GM21423 (cell line): ENCODE data around the gene HELZ.
A peak's percentile ranks its signal among the peaks of the same experiment; 100 is the strongest.
"Not testable (repeated sequence)": the region's sequence is repeated elsewhere in the genome, so short reads cannot be mapped to it uniquely, and the experiment has no call there.

Experiments used
- ATAC-seq: cut with Tn5 transposase; IDR thresholded peaks from one replicate; pipeline ENCODE4 v1.9.1; 2021; ENCODE audit warnings: mild to moderate bottlenecking, moderate library complexity; ENCODE audit not compliant: unreplicated experiment

HELZ gene

GRCh38 chr17:67198131-67198530 is 46.9 kb downstream of the HELZ start:
- ATAC-seq: no peak

GRCh38 chr17:67197023-67197422 is 48.0 kb downstream of the HELZ start:
- not testable (repeated sequence) for ATAC-seq

GRCh38 chr17:67196422-67196821 is 48.6 kb downstream of the HELZ start:
- no peak for ATAC-seq

- no peak for ATAC-seq
These were observed 50.9 kb downstream of the HELZ start for GRCh38 chr17:67194134-67194533.

GRCh38 chr17:67187927-67188326 is 57.1 kb downstream of the HELZ start:
- no peak for ATAC-seq

- no peak for ATAC-seq
These were observed 58.2 kb downstream of the HELZ start for GRCh38 chr17:67186782-67187181.

GRCh38 chr17:67183531-67183930 is 61.5 kb downstream of the HELZ start:
- no peak for ATAC-seq

- ATAC-seq: no peak
These were observed 63.2 kb downstream of the HELZ start for GRCh38 chr17:67181825-67182224.

GRCh38 chr17:67180275-67180674 is 64.7 kb downstream of the HELZ start:
- no peak for ATAC-seq

- ATAC-seq: no peak
These were observed 66.4 kb downstream of the HELZ start for GRCh38 chr17:67178555-67178954.

- ATAC-seq: no peak
These were observed 67.3 kb downstream of the HELZ start for GRCh38 chr17:67177732-67178131.

- no peak for ATAC-seq
These were observed 70.8 kb downstream of the HELZ start for GRCh38 chr17:67174190-67174589.

GRCh38 chr17:67171560-67171959 is 73.4 kb downstream of the HELZ start:
- ATAC-seq: peak; percentile 94

GRCh38 chr17:67168496-67168895 is 76.5 kb downstream of the HELZ start:
- ATAC-seq: no peak

- ATAC-seq: no peak
These were observed 79.8 kb downstream of the HELZ start for GRCh38 chr17:67165201-67165600.

- no peak for ATAC-seq
These were observed 80.7 kb downstream of the HELZ start for GRCh38 chr17:67164302-67164701.

- no peak for ATAC-seq
These were observed 82.2 kb downstream of the HELZ start for GRCh38 chr17:67162771-67163170.

GRCh38 chr17:67161573-67161972 is 83.4 kb downstream of the HELZ start:
- ATAC-seq: no peak

GRCh38 chr17:67160791-67161190 is 84.2 kb downstream of the HELZ start:
- ATAC-seq: no peak

- ATAC-seq: no peak
These were observed 87.0 kb downstream of the HELZ start for GRCh38 chr17:67157732-67158639.

GRCh38 chr17:67156269-67157199 is 88.5 kb downstream of the HELZ start:
- no peak for ATAC-seq

- no peak for ATAC-seq
These were observed 92.2 kb downstream of the HELZ start for GRCh38 chr17:67152824-67153223.
